ENCODE measurements around the gene OPN4.

The OPN4 gene

DNA sequence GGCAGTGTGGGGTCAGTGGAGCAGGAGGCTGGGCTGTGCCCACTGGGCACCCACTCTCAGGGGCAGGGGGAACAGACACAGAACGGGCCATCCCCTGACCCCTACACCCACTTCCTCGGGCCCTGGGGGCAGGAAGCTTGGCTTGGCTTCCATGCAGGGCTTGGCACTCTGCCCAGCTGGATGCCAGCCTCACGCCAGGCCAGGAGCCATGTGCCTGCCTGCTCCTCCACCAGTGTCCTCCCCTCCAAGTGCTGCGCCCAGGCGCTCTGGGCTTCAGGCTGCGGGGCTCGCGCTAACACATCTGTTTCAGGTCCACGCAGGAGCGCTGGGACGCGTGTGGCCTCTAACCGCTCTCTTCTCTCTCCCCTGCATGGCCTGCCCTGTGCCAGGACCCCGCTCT is 26.7 kb downstream of the OPN4 start:
- no peak for DNase-seq (ENCODE audit: low spot score)

DNA sequence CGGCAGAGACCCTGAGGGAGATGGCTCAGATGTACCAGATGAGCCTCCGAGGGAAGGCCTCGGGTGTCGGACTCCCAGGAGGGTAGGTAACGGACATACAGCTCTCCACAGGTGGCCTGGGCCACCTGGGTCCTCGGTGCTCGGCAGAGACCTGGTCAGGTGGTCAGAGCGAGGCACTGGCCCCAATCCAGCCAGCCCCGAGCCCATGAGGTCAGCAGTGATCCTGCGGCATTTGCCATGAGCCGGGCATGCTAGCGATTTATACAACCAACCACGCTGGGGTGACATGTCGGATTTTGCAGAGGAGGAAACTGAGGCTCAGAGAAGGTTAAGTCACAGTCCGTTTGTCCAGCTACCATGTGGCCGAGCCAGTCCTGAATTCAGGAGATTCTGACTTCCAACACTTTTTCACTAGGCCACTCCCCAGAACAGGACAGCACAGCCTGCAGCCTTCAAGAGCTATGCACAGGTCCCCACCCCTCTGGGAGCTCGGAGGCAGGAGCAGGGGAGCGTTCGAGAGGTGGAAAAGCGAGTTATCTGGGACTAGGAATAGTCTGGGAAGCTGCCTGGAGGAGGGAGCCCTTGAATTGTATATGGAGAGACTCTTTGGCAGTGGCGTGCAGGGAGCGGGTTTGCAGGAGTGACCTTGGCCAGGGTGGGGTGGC is 27.5 kb downstream of the OPN4 start:
- DNase-seq (ENCODE audit: low spot score) = no peak

DNA sequence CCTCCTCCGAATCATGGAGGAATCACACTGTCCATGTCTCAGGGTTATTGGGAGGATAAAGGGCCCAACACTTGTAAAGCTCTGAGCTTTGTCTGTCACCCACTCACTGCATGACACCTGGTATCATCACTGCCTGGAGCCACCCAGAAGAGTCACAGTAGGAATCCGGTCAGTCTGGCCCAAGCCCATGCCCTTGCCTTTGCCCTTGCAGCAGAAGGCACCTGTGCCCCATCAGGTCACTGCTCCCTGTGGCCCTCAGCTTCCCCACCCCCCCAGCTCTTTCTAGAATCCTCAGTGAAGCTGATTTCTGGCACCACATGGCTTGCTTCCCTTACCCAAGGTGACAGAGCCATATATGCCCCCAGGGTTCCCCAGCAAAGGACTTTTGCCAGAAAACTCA is 28.3 kb downstream of the OPN4 start:
- DNase-seq (ENCODE audit: low spot score) = no peak

DNA sequence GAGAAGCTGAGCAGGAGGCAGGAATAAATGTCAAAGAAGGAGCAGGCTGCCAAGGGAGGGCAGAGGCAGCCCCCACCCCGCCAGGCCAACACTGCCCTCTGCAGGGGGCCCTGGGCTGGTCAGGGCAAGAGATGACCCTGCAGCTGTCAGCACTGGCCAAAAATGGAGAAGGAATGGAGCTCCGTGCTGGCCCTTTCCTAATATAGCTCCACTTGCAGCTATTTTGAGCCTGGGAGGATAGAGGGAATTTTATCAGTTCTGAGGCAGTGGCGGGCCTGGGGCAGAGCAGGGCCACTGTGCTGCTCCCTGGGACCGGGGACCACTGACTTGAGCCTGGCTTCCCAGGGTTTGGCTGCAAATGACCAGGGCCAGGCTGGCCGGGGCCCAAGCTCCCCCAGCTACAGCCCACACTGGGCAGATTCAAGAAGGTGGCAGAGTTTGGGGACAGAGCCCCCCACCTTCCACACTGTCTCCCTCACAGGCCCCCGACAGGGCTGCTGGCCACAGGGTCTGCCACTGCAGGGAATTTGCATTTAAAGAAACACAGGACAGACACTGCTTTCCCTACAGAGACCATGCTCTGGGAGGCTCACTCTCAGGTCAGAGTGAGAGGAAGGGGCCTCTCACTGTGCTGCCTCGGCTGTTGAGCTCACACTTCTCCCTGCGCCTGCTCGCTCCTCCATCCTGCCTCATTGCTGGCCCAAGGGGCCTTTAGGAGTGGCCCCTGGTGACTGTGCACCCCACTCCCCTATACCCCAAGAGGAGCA is 30.2 kb downstream of the OPN4 start:
- DNase-seq (ENCODE audit: low spot score) = no peak

DNA sequence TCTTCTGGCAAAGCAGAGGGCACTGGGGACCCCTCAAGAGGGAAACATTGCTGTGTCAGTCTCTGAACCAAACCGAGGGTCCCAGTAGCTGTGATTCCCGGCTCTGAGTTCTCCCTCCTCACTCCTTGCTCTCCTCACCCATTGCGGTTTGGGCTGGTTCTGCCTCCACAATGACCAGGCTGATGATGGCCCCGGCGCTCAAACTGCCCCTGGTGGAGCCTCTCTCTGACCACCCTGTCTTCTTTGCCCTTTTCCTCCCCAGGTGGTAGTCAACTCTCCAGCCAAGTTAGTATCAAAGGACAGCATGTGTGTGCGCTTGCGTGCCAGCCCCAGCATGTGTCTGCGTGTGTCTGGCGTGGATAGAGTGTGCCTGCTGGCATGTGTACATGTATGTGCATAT is 31.1 kb downstream of the OPN4 start:
- DNase-seq (ENCODE audit: low spot score) = no peak

DNA sequence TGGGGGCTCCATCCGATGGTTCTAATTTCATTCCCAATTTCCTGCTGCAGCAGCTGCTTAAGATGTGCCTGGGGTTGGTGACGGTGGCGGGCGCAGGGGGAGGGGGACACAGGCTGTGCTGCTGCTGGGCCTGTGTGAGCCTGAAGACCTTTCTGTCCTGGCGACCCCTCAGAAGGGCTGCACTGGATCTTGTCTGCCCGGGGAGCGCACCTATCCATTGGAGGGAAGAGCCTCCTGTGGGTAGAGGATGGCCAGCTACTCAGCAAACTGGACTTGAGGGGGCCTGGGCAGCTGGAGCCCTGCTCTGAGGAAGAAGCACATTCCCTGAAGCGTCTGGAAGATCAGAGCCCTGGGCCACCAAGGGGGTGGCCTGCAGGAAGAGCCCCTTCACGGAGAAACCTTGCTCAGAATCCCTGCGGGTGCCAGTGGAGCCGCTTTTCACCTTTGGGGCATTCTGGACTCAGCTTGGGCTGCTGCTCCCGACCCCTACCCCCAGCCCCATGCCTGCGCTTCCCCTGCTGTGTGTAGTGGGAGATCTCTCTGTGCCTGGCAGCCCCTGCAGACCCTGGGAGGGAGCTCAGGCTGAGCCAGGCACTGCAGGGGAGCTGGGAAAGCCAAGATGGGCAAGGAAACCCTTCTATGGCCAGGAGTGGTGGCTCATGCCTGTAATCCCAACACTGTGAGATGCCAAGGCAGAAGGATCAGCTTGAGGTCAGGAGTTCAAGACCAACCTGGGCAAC is 31.7 kb downstream of the OPN4 start:
- DNase-seq (ENCODE audit: low spot score) = no peak

DNA sequence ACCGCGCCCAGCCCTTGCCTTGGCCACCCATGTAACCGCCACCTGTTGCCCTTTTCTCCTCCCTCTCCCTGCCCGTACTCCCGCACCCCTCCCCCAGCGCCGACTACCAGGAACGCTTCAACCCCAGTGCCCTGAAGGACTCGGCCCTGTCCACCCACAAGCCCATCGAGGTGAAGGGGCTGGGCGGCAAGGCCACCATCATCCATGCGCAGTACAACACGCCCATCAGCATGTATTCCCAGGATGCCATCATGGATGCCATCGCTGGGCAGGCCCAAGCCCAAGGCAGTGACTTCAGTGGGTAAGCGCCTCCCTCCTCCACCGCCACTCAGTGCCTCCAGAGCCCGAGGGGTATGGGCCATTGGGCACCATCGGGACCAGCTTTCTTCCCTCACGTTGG is 32.6 kb downstream of the OPN4 start:
- DNase-seq (ENCODE audit: low spot score) = no peak

DNA sequence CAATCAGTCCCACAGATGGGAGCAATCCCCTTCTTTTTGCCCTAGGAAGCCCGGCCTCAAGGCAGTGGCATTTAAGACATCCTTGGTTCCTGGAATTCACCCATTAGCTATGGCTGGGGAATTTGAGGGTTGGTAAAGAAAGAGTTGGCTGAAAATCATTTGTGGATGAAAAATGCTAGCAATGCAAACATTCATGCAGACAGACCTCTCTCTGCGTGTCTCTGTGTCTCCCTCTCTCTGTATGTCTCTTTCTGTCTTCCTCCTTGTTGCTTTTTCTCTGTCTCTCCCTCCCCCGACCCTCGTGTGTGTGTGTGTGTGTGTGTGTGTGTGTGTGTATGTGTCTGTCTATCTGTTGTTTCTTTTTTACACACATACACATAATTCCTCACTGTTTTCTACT is 33.4 kb downstream of the OPN4 start:
- no peak for DNase-seq (ENCODE audit: low spot score)

DNA sequence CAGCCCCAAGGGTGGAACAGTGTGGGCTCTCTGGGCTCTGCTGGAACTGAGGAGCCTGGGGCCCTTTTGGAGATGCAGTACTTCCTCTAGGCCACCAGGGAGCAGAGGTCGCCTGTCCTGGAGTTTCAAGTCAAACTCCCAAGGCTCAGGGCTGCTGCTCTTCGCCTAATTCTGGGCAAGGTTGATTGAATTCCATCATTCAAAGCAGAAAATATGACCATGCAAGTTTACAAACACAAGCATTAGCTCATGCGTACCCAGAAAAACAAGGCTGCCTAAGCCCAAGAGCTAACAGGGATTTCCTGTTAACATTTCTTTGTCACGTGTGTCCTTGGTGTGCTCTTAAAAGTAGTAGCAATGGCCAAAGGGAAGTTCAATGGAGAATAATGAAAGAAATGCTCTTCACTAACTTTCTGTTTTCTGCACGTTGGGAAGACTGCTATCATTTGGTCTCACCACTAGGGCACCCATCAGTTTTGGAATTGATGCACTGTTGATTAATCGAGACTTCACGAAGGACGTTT is 34.1 kb downstream of the OPN4 start:
- DNase-seq (ENCODE audit: low spot score) = peak; percentile 77

DNA sequence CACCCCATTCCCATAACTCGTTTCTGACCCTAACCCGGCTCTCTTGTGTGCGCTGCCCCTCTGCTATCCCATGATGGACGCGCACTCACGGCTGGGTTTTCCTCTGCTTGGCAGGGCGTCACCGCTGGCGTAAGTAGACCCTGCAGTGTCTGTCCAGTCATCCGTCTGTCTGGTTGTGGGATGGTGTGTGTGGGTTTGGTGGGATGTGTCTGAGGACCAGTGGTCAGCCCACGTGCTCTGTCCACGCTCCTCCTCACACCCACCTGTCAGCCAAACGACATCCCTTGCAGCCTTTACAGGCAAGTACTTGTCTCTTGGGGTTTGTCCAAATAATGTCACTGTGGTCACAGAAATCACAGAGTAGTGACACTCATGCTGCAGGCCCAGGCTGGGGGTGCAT is 34.8 kb downstream of the OPN4 start:
- DNase-seq (ENCODE audit: low spot score) = no peak

DNA sequence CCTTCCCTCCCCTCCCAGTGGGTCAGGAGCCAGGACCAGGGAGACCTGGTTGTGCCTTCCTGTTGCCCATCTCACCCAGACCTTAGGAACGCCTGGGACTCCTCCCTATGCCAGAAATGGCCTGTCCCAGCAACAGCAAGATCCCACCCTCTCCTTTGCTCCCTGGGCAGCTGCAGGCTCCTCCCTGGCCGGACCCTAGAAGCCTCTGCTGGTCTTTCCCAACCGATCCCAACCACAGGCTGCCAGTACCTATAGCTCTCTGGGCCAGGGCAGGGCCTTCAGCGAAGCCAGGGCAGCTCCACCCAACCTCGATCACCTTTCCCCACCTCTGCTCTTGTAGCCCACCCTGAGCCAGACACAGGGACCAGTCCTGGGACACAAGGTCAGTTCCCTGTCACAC is 35.9 kb downstream of the OPN4 start:
- no peak for DNase-seq (ENCODE audit: low spot score)

DNA sequence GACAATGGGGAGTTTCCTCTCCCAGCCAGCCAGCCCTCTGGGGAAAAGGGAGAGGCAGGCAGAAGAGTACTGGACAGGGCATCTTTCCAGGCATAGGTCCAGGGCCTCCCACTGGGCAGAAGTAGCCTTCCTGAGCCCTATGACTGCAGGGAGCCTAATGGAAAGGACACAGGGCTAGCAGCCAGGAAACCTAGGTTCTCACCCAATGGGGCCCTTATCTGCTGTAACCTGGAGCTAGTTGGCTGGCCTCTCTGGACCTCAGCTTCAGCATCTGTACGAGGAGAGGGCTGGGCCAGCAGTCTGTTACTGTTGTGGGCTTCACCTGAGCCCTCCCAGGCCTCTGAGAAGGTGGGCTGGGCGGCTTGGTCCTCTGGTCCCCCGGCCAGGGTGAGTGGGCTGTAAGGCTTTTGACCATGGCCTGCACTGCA is 36.3 kb downstream of the OPN4 start:
- DNase-seq (ENCODE audit: low spot score) = no peak

DNA sequence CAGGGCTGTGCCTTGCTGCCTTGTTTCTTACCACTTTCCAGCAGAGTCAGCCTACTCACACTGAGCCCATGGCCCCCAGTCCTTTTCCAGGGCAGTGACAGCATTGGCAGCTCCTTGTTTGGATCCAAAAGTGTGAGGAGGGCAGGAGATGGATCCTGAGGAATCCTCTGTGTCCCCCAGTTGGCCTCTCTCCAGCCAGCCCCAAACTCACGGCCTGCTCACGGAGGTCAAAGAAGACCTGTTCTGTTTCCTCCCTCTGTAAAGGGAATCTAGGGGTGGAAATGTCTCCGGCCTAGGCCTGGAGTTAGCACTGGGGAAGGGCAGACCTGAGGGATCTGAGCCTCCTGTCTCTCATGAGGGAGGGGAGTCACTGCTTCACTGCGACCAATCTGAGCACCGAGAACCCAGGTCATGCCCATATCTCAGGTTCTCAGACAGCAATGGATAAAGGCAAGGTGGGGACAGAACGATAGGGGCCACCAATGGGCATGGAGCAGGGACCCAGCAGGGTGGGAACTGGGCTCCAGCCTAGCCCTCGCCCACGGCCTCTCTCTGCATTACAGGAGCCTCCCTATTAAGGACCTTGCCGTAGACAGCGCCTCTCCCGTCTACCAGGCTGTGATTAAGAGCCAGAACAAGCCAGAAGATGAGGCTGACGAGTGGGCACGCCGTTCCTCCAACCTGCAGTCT is 37.1 kb downstream of the OPN4 start:
- DNase-seq (ENCODE audit: low spot score) = no peak

DNA sequence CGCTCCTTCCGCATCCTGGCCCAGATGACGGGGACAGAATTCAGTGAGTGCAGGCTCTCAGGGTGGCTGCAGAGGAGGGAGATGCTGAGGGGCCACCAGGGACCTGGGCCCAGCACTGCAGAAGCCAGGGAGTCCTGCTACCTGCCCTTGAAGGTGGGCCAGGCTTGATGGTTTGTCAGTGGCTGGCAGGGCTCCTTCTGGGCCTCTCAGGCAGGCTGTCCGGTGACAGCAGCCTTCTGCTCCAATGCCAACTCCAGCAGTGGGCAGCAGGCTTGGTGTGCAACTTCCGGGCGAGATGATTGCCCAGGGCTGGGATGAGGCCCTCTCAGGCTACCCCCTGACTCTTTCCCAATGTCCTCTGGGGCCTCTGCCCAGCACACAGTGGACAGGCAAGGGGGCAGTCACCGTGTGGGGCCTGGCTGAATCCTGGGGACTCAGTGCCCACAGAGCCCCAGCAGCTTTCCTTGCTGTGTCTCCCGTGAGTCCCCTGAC is 37.7 kb downstream of the OPN4 start:
- no peak for DNase-seq (ENCODE audit: low spot score)

DNA sequence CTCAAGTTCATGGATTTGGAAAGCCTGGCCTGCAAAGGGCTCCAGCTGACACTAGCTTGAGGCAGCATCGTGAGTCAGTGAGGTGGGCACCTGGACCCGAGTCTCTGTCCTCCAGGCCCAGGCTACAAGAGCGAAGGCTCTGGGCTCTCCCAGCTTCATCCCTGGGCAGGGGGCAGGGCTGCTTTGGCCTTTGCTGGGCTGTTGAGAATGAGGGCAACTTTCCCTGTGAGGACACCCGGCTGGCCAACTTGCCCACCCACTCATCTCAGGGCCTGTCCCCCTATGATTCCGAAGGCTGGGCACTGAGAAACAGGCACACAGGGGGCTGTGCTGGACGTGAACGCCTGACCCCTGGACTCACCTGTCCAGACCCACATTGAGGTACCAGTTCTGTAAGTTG is 38.3 kb downstream of the OPN4 start:
- no peak for DNase-seq (ENCODE audit: low spot score)

DNA sequence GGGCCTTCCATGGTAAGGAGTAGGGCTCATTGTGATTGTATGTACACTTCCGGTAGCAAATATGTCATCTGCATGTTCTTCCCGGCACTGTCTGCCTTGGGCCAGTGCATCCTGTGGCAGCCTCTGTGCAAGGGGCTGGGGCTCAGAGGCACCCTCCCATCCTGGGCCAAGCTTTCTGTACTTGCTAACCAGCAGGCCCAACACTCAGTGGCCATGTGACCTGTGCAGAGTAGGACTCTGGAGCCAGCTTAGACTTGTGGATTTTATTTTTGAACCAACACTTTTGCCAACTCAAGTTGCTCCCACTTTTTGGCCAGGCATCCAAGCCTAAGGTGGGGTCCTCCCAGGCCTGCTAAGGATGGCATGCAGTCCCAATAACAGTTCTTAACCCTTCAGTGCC is 38.9 kb downstream of the OPN4 start:
- no peak for DNase-seq (ENCODE audit: low spot score)

DNA sequence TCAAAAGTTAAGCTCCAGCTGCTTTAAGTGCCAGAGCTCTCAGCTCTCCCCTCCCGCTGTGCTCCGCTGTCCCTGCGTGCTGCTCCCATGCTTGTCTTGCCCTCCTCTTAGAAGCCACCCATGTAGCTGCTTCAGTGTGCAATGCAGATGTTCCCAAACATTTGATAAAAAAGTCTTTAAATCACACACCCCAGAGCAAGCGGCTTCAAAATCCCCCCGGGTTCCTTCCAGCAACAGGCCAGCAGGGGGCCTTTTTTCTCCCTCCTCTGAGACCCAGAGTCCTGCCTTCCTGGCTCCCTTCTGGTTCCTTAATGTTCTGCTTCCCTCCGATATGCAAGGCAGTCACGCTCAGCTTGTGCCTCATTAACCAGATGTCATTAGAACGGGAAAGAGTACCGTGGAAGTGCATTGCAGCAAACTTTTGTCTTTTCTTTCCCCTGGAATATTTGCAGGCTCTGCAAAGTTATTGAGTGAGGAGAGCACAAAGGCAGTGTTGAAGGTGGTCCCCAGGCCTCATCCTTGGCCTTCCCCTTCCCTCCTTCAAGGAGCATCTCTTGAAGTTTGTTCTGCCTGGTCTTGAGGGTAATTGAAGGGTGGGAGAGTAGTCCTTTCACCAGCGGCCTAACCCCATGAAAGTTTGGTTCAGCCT is 39.5 kb downstream of the OPN4 start:
- peak; percentile 29 for DNase-seq (ENCODE audit: low spot score)

DNA sequence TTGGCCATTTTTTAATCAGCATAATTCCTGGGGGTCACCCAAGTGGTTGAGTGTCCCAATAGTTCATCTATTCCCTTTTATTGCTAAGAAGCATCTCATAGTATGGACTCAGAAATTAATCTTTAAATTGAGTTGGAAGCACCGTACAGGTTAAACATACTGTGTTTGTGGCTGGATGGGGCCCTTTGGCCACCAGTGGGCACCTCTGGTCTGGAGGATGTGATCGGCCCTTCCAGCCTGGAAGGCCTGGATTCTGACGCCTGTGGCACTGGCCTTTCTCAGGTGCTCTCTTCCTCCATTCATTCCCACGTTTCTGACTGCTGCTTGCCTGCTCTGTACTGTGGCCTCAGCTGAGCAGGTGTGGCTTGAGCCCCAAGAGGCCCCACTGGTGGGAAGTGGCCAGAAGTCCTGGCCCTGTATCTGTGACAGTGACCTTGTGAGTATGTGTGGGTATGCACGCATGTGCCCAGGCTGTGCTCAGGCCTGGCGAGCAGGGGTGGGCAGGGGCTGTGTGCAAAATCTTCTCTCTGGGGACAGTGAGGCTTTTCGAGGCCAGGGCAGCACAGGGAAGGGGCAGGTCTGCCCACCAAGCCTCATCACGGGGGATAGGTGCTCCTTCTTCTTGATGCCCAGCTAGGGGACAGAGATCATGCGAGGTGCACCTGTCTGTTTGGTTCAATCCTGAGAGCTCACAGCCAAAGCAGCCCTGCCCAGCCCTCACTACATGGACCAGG is 44.0 kb downstream of the OPN4 start:
- DNase-seq (ENCODE audit: low spot score) = peak; percentile 26

DNA sequence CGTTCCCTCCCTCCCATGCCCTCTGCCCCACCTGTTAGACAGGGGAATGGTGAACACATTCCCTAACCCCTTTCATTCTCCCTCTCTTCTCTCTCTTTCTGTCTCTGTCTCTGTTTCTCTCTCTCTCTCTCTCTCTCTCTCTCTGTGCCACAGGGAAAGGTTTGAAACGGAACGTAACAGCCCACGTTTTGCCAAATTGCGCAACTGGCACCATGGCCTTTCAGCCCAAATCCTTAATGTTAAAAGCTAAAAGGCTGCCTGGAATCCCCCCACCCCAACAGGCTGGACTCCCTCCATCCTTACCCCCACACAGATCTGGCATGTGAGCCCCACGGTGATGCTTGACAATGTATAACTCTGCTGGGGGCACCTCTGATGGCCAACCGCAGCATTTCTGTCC is 44.8 kb downstream of the OPN4 start:
- DNase-seq (ENCODE audit: low spot score) = no peak

DNA sequence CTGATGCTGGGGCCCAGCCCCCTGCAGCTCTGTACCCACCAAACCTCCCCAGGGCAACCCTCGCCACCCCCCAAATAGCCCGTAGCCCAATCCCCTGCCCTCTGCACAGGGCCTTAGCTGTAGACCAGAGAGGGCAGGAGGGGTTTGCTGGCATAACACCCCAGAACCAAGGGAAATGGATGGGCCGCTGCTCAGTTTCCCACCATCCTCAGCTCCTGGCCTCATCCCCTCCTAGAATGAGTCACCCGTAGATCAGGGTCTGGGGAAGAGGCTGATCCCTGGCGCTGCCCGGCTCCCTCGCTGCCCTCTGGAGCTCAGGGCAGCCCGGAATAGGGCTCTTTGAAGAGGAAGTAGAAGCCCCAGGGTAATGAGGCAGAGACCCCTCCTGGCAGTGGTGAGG is 45.2 kb downstream of the OPN4 start:
- DNase-seq (ENCODE audit: low spot score) = no peak

Data from cerebellar cortex (tissue), 1 donor.